NCI-H2196 treated with DMSO at 0.1 percent for 48 hours (cell line): Measurements from ENCODE around the gene MAML3.
A peak's percentile ranks its signal among the peaks of the same experiment; 100 is the strongest.

Source experiments
- DNase-seq: peaks from one replicate; lab custom pipeline; 2025; ENCODE audit not compliant: unreplicated experiment; lab: John Stamatoyannopoulos, UW

Gene MAML3

GRCh38 chr4:139768366-139768765, 385.6 kb downstream of the MAML3 start:
- no peak for DNase-seq

- DNase-seq, result no peak
Measured at GRCh38 chr4:139767585-139767984, 386.4 kb downstream of the MAML3 start.

- DNase-seq, result no peak
Measured at GRCh38 chr4:139767168-139767567, 386.8 kb downstream of the MAML3 start.

- DNase-seq, result no peak
Measured at GRCh38 chr4:139764686-139765310, 389.2 kb downstream of the MAML3 start.

- no peak for DNase-seq
Measured at GRCh38 chr4:139764182-139764581, 389.8 kb downstream of the MAML3 start.

GRCh38 chr4:139763672-139764071, 390.3 kb downstream of the MAML3 start:
- no peak for DNase-seq

GRCh38 chr4:139763205-139763604, 390.8 kb downstream of the MAML3 start:
- no peak for DNase-seq

GRCh38 chr4:139762720-139763119, 391.3 kb downstream of the MAML3 start:
- DNase-seq, result no peak

GRCh38 chr4:139761461-139761860, 392.5 kb downstream of the MAML3 start:
- DNase-seq, result no peak

- DNase-seq, result no peak
Measured at GRCh38 chr4:139760567-139760966, 393.4 kb downstream of the MAML3 start.

GRCh38 chr4:139759097-139759496, 394.9 kb downstream of the MAML3 start:
- no peak for DNase-seq

GRCh38 chr4:139756391-139757180, 397.4 kb downstream of the MAML3 start:
- DNase-seq, result no peak

- no peak for DNase-seq
Measured at GRCh38 chr4:139754938-139755337, 399.0 kb downstream of the MAML3 start.

GRCh38 chr4:139753686-139754085, 400.3 kb downstream of the MAML3 start:
- DNase-seq, result no peak

GRCh38 chr4:139749835-139750498, 404.0 kb downstream of the MAML3 start:
- no peak for DNase-seq

GRCh38 chr4:139749338-139749737, 404.6 kb downstream of the MAML3 start:
- no peak for DNase-seq

- no peak for DNase-seq
Measured at GRCh38 chr4:139746431-139747171, 407.4 kb downstream of the MAML3 start.

GRCh38 chr4:139745111-139745639, 408.8 kb downstream of the MAML3 start:
- DNase-seq, result no peak

GRCh38 chr4:139744232-139744631, 409.8 kb downstream of the MAML3 start:
- DNase-seq, result no peak

GRCh38 chr4:139743027-139743426, 411.0 kb downstream of the MAML3 start:
- no peak for DNase-seq

GRCh38 chr4:139740531-139741041, 413.4 kb downstream of the MAML3 start:
- DNase-seq, result peak; percentile 92
